Measurements from ENCODE around the gene PTPRS.
A peak's percentile ranks its signal among the peaks of the same experiment; 100 is the strongest.

PTPRS gene

DNA sequence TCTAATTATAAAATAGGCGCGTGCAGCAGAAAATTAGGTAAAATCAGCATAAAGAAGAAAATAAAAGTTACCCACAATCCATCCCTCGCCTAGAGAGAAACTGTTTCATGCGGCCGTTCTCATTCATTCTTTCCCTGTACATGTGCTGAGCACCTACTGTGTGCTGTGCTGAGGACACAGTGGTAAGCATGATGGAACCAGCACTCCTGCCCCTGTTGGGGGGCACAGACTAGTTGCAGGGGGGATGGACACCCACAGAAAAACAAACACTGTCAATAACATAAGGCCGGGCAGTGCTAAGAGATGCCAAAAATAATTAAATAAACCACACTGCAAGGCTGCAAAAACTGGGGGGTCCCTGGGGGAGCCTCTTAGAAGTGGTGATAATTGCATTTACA is 43.3 kb downstream of the PTPRS start:
- no peaks in the 10 kb centered on the region for H3K36me3 Mint-ChIP-seq (ENCODE audit: low read depth)
- no peak overlapping the region for H3K4me3 Mint-ChIP-seq
- no peak for ATAC-seq
- no peak overlapping the region for H3K27ac Mint-ChIP-seq
- peaks cover 9% of the 10 kb centered on the region for H3K27me3 Mint-ChIP-seq
- no peaks in the 10 kb centered on the region for H3K9me3 Mint-ChIP-seq
- H3K4me1 Mint-ChIP-seq, result peaks cover 3% of the 10 kb centered on the region
- DNase-seq, result no peak

DNA sequence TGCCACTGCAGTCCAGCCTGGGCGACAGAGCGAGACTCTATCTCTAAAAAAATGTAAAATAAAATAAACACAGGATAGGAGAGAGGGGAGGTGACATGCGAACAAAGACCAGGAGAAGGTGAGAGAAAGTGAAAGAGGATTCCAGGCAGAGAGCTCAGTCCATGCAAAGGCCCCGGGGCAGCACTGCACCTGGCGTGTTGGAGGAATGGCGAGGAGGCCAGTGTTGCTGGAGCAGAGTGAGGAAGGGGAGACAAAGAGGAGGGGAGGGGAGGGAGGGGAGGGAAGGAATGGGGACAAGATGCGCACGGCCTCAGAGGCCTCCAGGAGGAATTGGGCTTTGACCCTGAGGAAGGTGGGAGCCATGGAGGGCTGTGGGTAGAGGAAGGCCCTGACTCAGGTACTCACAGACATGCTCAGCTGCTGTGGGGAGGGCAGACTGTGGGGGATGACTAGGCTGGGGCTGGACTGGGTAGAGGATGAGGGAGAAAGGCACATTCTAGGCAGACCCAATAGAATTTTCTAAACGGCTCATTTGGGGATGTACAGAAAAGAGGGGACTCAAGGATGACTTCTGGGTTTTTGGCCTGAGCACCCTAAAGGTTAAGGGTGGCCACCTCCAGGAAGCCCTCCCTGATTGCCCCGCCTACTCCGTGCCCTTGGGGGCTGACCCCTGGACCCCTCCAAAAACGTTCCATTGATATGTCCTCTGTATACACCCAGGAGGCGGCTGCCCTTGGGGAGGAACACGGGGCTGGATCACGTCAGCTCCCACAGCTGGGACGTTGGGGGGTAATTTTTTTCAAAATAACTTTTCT is 43.9 kb downstream of the PTPRS start:
- peaks cover 9% of the 10 kb centered on the region for H3K4me1 Mint-ChIP-seq
- no peak overlapping the region for H3K27ac Mint-ChIP-seq
- no peak overlapping the region for H3K4me3 Mint-ChIP-seq
- peaks cover 14% of the 10 kb centered on the region for H3K27me3 Mint-ChIP-seq
- H3K9me3 Mint-ChIP-seq, result no peaks in the 10 kb centered on the region
- no peaks in the 10 kb centered on the region for H3K36me3 Mint-ChIP-seq (ENCODE audit: low read depth)
- ATAC-seq, result no peak
- DNase-seq, result no peak

DNA sequence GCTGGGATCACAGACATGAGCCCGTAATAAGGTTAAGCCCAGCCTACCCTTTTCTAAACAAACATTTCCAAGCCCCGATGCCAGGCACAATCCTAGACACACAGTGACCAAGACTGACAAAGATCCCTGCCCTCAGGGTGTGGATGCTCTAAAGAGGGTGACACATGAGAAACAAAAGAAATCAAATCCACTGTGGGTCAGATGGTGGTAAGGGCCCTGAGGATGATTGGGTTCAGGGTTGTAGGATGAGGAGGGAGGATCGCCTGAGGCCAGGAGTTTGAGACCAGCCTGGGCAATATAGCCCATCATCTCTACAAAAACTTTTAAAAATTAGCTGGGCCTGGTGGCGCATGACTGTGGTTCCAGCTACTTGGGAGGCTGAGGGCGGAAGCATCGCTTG is 44.6 kb downstream of the PTPRS start:
- H3K36me3 Mint-ChIP-seq (ENCODE audit: low read depth), result no peaks in the 10 kb centered on the region
- H3K4me3 Mint-ChIP-seq, result no peak overlapping the region
- H3K9me3 Mint-ChIP-seq, result no peaks in the 10 kb centered on the region
- DNase-seq (no peak), ATAC-seq (no peak)
- no peak overlapping the region for H3K27ac Mint-ChIP-seq
- H3K27me3 Mint-ChIP-seq, result peaks cover 18% of the 10 kb centered on the region
- peaks cover 9% of the 10 kb centered on the region for H3K4me1 Mint-ChIP-seq

GRCh38 chr19:5294403-5295160 is 46.0 kb downstream of the PTPRS start:
- Mint-ChIP-seq H3K9me3 (no peaks in the 10 kb centered on the region), H3K4me1 (peaks cover 9% of the 10 kb centered on the region), H3K27ac (no peak overlapping the region), H3K36me3 (ENCODE audit: low read depth) (no peaks in the 10 kb centered on the region), H3K4me3 (no peak overlapping the region), H3K27me3 (peaks cover 18% of the 10 kb centered on the region)
- ATAC-seq (no peak), DNase-seq (no peak)

GRCh38 chr19:5293612-5294378 is 46.8 kb downstream of the PTPRS start:
- DNase-seq, result no peak
- Mint-ChIP-seq H3K9me3 (no peaks in the 10 kb centered on the region), H3K27ac (no peak overlapping the region), H3K4me1 (peaks cover 9% of the 10 kb centered on the region), H3K36me3 (ENCODE audit: low read depth) (no peaks in the 10 kb centered on the region), H3K27me3 (peaks cover 18% of the 10 kb centered on the region), H3K4me3 (peak overlapping the region; percentile 34)
- ATAC-seq, result no peak

DNA sequence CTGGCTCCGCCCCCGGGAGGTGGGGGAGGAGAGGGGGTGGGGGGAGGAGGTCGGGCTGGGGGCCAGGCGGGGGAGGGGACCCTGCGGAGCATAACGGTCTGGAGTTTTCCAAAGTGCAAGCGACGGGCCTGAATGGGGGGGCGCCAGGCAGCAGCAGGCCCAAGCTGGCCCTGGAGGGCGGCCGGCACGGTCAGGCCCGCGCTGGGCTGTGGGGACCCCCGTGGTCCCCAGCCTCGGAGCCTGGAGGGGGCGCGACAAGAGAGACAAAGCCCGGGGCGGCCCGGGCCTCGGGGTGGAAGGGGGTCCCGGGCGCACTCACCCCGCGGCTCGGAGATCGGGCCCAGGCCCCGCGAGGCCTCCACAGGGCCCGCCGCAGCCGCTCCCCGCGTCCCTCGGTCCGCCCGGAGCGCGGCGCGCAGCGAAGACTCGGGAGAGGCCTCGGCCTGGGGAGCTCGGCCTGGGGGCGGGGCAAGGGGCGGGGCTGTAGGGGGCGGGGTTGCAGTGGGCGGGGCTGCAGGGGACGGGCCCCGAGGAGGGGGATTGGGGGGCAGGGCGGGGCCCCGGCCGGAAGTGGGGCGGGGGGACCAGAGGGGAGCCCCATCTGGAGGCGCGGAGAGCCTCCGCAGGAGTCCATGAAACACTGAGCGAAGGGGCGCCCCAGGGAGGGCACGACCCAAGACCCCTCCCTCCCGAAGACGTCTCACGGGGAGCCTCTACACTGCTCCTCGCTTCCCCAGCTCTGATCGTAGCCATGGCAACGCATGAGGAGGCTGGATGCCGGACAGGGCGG is 47.6 kb downstream of the PTPRS start:
- no peak overlapping the region for H3K27ac Mint-ChIP-seq
- H3K9me3 Mint-ChIP-seq, result no peaks in the 10 kb centered on the region
- H3K36me3 Mint-ChIP-seq (ENCODE audit: low read depth), result no peaks in the 10 kb centered on the region
- peak overlapping the region; percentile 34 for H3K4me3 Mint-ChIP-seq
- H3K4me1 Mint-ChIP-seq, result peaks cover 10% of the 10 kb centered on the region
- DNase-seq (peak; percentile 61), ATAC-seq (peak; percentile 64)
- H3K27me3 Mint-ChIP-seq, result peaks cover 18% of the 10 kb centered on the region

GRCh38 chr19:5292453-5292821 is 48.2 kb downstream of the PTPRS start:
- H3K4me1 Mint-ChIP-seq, result peaks cover 15% of the 10 kb centered on the region
- H3K27ac Mint-ChIP-seq, result no peak overlapping the region
- peaks cover 18% of the 10 kb centered on the region for H3K27me3 Mint-ChIP-seq
- peak; percentile 30 for DNase-seq
- H3K9me3 Mint-ChIP-seq, result no peaks in the 10 kb centered on the region
- H3K36me3 Mint-ChIP-seq (ENCODE audit: low read depth), result no peaks in the 10 kb centered on the region
- no peak for ATAC-seq
- peak overlapping the region; percentile 61 for H3K4me3 Mint-ChIP-seq

- no peak for ATAC-seq
- Mint-ChIP-seq H3K27me3 (peaks cover 19% of the 10 kb centered on the region), H3K4me3 (peak overlapping the region; percentile 61), H3K27ac (no peak overlapping the region), H3K9me3 (no peaks in the 10 kb centered on the region), H3K4me1 (peaks cover 22% of the 10 kb centered on the region), H3K36me3 (ENCODE audit: low read depth) (no peaks in the 10 kb centered on the region)
- no peak for DNase-seq
Measured at GRCh38 chr19:5291588-5292193, 48.9 kb downstream of the PTPRS start.
